Astrocyte (in vitro differentiated cells and primary cell): ENCODE measurements around the gene LZTR1.

Experiments
- CTCF ChIP-seq: IDR thresholded peaks from 2 replicates; pipeline ENCODE4 v1.5.1; 2011; ENCODE audit warnings: low read depth, mild to moderate bottlenecking, inconsistent platforms, low read length, moderate library complexity; ENCODE audit not compliant: insufficient read depth
- EZH2 ChIP-seq: IDR thresholded peaks from 2 replicates; pipeline ENCODE4 v1.6.1; 2012; ENCODE audit warnings: mild to moderate bottlenecking, low read length, inconsistent platforms; ENCODE audit not compliant: insufficient read depth

GRCh38 chr22:20982563-20982882, 426 bp downstream of the LZTR1 start:
- no peak for TF ChIP-seq CTCF
- TF ChIP-seq EZH2: no peak
